Measurements from ENCODE around the gene ADAMTSL1. TPM values are rescaled to one million over a fixed set of nuclear protein-coding genes. Genes with fewer than 3 reads are reported as not detected.

ADAMTSL1 gene
- total and polyA plus RNA-seq, 9 of the 15 experiments (the other 6 are each of a cell fraction or from before 2014, with no cell fraction given), result 0.01 TPM; not detected in 8

GRCh38 chr9:18568973-18569372 lies 95.0 kb downstream of the ADAMTSL1 start (continued):
- TF ChIP-seq CREB3L1 (IDR thresholded peaks at IDR 0.05; ENCODE audit: borderline replicate concordance, low read depth) (no peak), ETS1 (conservative IDR thresholded peaks at IDR 0.05; ENCODE audit: control insufficient read depth, low read depth, low read length) (no peak), ATF1 (CRISPR knock-in tag; IDR thresholded peaks at IDR 0.05) (no peak), ATF1 (tag; IDR thresholded peaks at IDR 0.05) (no peak), RBM17 (IDR thresholded peaks at IDR 0.05; ENCODE audit: borderline replicate concordance, low read depth, low read length) (no peak), KHSRP (IDR thresholded peaks at IDR 0.05) (no peak), ZBTB26 (CRISPR knock-in tag; IDR thresholded peaks at IDR 0.05) (no peak)

Measured in K562 (cell line).